Cardiac muscle cell (in vitro differentiated cells and primary cell): ENCODE measurements around the gene ERC1. TPM values are rescaled to one million over a fixed set of nuclear protein-coding genes. Genes with fewer than 3 reads are reported as not detected.

Experiments used
- DNase-seq, 2 donors: peaks; one replicate each; pipeline versions ENCODE4 v3.0.0 to v3.0.0-alpha.2; 2010 to 2017; ENCODE audit warnings: low read depth in 1 of 2, low spot score in 1 of 2
- H3K27ac ChIP-seq: fragments of 200-600 bp; sonication (generic); 2 replicates; pipeline ENCODE4 v1.5.1; 2016
- H3K27me3 ChIP-seq: fragments of 200-600 bp; sonication (generic); 2 replicates; pipeline ENCODE4 v1.6.0; 2016; ENCODE audit warnings: control low read depth
- H3K36me3 ChIP-seq: fragments of 200-600 bp; sonication (generic); 2 replicates; pipeline ENCODE4 v1.5.1; 2016; ENCODE audit warnings: control low read depth
- H3K4me1 ChIP-seq: fragments of 200-600 bp; sonication (generic); 2 replicates; pipeline ENCODE4 v1.8.1; 2017; ENCODE audit warnings: low read depth, mild to moderate bottlenecking, mixed run types
- H3K4me3 ChIP-seq: fragments of 200-600 bp; sonication (generic); 2 replicates; pipeline ENCODE4 v1.5.1; 2016; ENCODE audit warnings: mild to moderate bottlenecking
- H3K9me3 ChIP-seq: fragments of 200-600 bp; sonication (generic); 2 replicates; pipeline ENCODE4 v1.5.1; 2017; ENCODE audit warnings: low read depth, mild to moderate bottlenecking, control low read depth
- polyA plus RNA-seq: library from polyadenylated mRNA; unstranded; fragments of >200 nt; fragmentation: Nextera tagmentation; extraction: Ambion mirVana; gene quantifications from 2 replicates; pipeline ENCODE4 v1.2.1, GENCODE V29; 2016
- total RNA-seq: library from RNA; depleted of rRNA; stranded (reverse); fragments of >200 nt; gene quantifications from 2 replicates; pipeline ENCODE4 v1.2.3, GENCODE V29; 2016
- TF ChIP-seq, protein P1 (sequence below): IDR thresholded peaks from 2 replicates; pipeline ENCODE4 v1.5.1; 2012; ENCODE audit warnings: low read depth, mild to moderate bottlenecking, low read length

Gene ERC1
- total and polyA plus RNA-seq, 2 experiments from 2014 or later: 34.1 to 46.3 TPM

DNA sequence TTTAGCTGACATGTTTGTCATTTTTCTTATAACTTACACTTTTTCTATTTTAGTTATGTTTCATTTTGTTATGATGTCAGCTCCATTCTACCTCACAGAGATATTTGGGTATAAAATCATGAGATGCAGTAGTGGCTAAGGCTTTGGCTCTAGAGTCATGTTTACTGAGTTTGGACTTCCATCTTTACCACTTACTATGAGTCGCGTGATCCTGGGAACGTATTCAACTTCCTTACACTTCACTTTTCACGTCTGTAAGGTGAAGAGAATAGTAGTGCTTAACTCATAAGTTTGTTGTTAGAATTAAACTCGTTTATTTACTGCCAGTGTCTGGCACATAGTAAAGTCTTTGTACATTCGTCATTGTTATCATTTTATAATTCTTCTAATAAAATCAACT, 126.3 kb downstream of the ERC1 start:
- DNase-seq: no peak

DNA sequence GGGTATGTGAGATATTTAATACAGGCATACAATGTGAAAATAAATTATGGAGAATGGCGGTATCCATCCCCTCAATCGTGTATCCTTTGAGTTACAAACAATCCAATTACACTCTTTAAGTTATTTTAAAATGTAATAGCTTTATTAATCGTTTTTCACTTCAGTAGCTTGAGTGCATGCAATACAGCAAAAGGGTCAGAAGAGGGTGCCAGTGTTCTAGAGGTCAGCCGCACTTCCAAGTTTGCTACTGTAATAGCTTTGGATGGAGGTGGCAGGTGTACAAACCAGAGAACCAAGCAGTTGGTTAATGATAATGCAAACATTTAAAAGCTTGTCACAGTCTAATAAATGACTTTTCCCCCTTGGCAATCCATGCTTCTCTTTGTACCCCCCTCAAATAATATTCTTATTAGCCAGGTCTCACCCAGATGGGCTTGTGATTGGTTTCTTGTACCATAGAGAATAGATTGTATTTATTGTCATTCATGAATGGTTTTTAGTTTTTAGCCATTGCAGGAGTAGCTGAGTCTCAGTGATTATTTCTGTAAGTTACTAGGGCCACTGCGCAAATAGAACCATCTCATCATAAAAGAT, 127.0 kb downstream of the ERC1 start:
- peaks cover 25% of the 10 kb centered on the region for H3K4me1 ChIP-seq
- no peak overlapping the region for H3K4me3 ChIP-seq
- TF ChIP-seq, protein P1, sequence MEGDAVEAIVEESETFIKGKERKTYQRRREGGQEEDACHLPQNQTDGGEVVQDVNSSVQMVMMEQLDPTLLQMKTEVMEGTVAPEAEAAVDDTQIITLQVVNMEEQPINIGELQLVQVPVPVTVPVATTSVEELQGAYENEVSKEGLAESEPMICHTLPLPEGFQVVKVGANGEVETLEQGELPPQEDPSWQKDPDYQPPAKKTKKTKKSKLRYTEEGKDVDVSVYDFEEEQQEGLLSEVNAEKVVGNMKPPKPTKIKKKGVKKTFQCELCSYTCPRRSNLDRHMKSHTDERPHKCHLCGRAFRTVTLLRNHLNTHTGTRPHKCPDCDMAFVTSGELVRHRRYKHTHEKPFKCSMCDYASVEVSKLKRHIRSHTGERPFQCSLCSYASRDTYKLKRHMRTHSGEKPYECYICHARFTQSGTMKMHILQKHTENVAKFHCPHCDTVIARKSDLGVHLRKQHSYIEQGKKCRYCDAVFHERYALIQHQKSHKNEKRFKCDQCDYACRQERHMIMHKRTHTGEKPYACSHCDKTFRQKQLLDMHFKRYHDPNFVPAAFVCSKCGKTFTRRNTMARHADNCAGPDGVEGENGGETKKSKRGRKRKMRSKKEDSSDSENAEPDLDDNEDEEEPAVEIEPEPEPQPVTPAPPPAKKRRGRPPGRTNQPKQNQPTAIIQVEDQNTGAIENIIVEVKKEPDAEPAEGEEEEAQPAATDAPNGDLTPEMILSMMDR: peak; percentile 83
- H3K27me3 ChIP-seq: no peaks in the 10 kb centered on the region
- H3K9me3 ChIP-seq: no peaks in the 10 kb centered on the region
- DNase-seq: peak; percentile 84 to 85
- peaks cover 4% of the 10 kb centered on the region for H3K36me3 ChIP-seq
- peak overlapping the region; percentile 27 for H3K27ac ChIP-seq

More for the DNA sequence above, 126.3 kb downstream of the ERC1 start:
- Histone ChIP-seq H3K27me3 (no peaks in the 10 kb centered on the region), H3K4me3 (no peak overlapping the region), H3K9me3 (no peaks in the 10 kb centered on the region), H3K4me1 (peaks cover 25% of the 10 kb centered on the region), H3K27ac (no peak overlapping the region), H3K36me3 (peaks cover 4% of the 10 kb centered on the region)
- TF ChIP-seq, protein P1: no peak

DNA sequence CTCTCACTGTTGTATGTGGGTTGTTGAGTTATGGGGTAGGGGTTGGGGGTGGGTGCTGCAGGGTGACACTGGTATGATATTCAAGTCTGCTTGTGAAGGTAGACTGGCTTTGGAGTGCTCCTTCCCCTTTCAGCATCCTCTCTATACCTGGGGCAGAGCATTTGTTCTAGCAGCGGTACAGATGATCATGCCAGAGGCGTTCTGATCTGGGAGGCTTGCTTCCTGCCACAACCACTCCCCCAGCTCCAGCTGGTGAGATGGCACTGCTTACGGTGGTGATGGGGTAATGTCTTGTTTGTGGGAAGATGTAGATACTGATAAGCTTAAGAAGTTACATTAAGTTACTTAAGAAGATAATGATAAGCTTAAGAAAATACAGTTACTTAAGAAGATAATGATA, 131.8 kb downstream of the ERC1 start:
- peaks cover 10% of the 10 kb centered on the region for H3K4me1 ChIP-seq
- no peak overlapping the region for H3K4me3 ChIP-seq
- peak overlapping the region; percentile 53 for H3K27ac ChIP-seq
- peaks cover 4% of the 10 kb centered on the region for H3K36me3 ChIP-seq
- TF ChIP-seq, protein P1: no peak
- H3K9me3 ChIP-seq: no peaks in the 10 kb centered on the region
- DNase-seq: peak; percentile 8 to 22
- H3K27me3 ChIP-seq: no peaks in the 10 kb centered on the region

DNA sequence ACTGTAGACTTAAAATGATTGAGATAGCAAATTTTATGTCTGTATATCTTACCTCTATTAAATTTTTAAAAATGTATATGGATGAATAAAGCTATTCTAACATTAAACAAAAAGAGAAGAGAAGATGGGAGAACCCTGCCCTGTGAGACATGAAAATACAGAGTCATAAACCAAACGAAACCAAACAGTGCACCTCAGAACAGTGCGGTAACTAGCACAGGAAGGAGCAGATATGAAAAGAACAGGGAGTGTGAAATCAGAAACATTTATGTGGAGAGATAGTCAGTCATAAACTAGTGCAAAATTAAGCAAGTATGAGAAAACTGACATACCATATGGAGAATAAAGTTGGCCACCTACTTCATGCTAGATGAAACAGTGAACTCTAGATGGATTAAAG, 135.1 kb downstream of the ERC1 start:
- Histone ChIP-seq H3K4me1 (peaks cover 12% of the 10 kb centered on the region), H3K4me3 (no peak overlapping the region), H3K36me3 (no peaks in the 10 kb centered on the region), H3K27ac (no peak overlapping the region), H3K9me3 (no peaks in the 10 kb centered on the region), H3K27me3 (no peaks in the 10 kb centered on the region)
- DNase-seq: no peak
- TF ChIP-seq, protein P1: no peak

DNA sequence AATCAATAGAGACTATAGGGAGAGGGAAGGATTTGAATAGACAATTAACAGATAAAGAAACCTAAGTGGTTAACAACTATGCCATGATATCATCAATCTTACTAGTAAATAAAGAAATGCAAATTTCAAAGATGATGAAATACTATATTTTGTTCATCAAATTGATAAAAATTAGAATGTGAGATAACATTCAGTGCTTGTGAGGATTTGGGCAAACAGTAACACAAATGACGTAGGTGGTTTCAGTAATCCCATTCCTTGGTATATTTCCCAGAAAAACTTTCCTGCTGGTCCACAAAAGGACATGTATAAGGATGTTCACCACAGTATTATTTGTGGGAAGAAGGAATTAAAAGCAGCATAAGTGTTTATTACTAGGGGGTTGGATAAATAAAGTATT, 136.0 kb downstream of the ERC1 start:
- no peak overlapping the region for H3K4me3 ChIP-seq
- H3K27me3 ChIP-seq: no peaks in the 10 kb centered on the region
- TF ChIP-seq, protein P1: no peak
- DNase-seq: no peak
- no peaks in the 10 kb centered on the region for H3K9me3 ChIP-seq
- H3K27ac ChIP-seq: no peak overlapping the region
- peaks cover 13% of the 10 kb centered on the region for H3K4me1 ChIP-seq
- no peaks in the 10 kb centered on the region for H3K36me3 ChIP-seq
